Fibroblast of lung (primary cell): Measurements from ENCODE around the gene KRTAP12-4.

Experiments
- EZH2 ChIP-seq: IDR thresholded peaks from 2 replicates; pipeline ENCODE4 v1.5.1; 2012; ENCODE audit warnings: low read length, control low read depth, mild to moderate bottlenecking; ENCODE audit errors: missing control alignments
- TF ChIP-seq, protein P1 (sequence below), 2 donors: IDR thresholded peaks in 1 of 2; conservative IDR thresholded peaks in 1 of 2; 1 replicate in 1 of 2; 2 replicates in 1 of 2; pipeline ENCODE4 v1.5.1; 2011 to 2012; ENCODE audit warnings: low read length in 2 of 2, control low read depth in 1 of 2, inconsistent platforms in 1 of 2, low read depth in 1 of 2, mild to moderate bottlenecking in 1 of 2

DNA sequence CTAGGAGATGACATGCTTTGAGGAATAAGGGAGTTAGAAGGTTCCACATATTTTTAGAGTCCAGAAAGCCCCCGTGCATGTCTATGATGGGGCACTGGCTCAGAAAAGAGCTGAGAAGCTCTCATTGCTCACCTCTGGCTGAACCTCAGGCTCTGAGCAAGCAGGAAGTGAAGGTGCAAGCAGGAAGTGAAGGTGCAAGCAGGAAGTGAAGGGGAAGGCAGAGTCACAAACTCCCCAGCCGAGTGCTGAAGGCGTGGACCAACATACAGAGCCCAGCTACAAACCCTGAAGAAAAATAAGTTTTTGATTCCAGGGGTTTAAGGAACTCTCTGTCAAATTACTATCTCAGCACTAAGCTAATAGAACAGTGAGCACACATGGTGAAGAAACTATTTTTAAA lies 35.5 kb downstream of the KRTAP12-4 start:
- TF ChIP-seq EZH2 = no peak
- TF ChIP-seq, protein P1, sequence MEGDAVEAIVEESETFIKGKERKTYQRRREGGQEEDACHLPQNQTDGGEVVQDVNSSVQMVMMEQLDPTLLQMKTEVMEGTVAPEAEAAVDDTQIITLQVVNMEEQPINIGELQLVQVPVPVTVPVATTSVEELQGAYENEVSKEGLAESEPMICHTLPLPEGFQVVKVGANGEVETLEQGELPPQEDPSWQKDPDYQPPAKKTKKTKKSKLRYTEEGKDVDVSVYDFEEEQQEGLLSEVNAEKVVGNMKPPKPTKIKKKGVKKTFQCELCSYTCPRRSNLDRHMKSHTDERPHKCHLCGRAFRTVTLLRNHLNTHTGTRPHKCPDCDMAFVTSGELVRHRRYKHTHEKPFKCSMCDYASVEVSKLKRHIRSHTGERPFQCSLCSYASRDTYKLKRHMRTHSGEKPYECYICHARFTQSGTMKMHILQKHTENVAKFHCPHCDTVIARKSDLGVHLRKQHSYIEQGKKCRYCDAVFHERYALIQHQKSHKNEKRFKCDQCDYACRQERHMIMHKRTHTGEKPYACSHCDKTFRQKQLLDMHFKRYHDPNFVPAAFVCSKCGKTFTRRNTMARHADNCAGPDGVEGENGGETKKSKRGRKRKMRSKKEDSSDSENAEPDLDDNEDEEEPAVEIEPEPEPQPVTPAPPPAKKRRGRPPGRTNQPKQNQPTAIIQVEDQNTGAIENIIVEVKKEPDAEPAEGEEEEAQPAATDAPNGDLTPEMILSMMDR (conservative IDR thresholded peaks at IDR 0.05 in 1 of 2, IDR thresholded peaks at IDR 0.05 in 1 of 2; ENCODE audit: low read depth in 1 of 2, low read length in 2 of 2) = no peak
